ENCODE data around the gene BMP7. TPM values are rescaled to one million over a fixed set of nuclear protein-coding genes. Genes with fewer than 3 reads are reported as not detected.

The BMP7 gene
- total and polyA plus RNA-seq, 2 donors (not counting 3 experiments of a cell fraction or from before 2014, with no cell fraction given), result not detected

DNA sequence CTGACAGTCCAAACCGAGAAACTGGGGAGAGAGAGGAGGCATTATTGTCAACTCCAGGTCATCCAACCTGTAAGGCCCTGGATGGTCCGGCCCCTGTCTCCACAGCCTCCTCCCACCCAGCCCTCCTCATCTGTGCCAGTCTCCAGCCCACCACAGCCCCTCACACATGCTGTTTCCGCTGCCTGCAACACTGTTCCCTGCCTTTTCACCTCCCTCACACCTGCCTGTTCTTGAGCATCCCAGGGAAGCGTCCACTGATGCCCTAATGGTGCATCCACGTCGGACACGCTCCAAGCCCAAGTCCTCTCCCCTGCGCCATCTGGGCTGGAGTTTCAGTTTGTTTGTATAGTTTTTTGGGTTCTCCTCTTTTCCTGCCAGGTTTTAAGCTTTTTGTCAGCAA lies 52.0 kb downstream of the BMP7 start:
- H3K9me1 ChIP-seq (replicated peaks; ENCODE audit: control insufficient read depth, extremely low read depth, insufficient read depth, low read length), result no peaks in the 10 kb centered on the region
- no TSS peak for BruUV-seq (replicated peaks)
- H3K9me3 ChIP-seq (replicated peaks; ENCODE audit: control insufficient read depth, insufficient read depth, low read length), result no peaks in the 10 kb centered on the region
- no peaks in the 10 kb centered on the region for H3K4me1 ChIP-seq (ENCODE audit: control insufficient read depth, extremely low read depth, insufficient read depth, low read length)
- H4K20me1 ChIP-seq (replicated peaks; ENCODE audit: control insufficient read depth, extremely low read depth, insufficient read depth, low read length), result no peaks in the 10 kb centered on the region
- H3K9ac ChIP-seq (replicated peaks; ENCODE audit: extremely low read depth, insufficient read depth, low read length), result no peak overlapping the region
- ChIA-PET CTCF (no interaction called here), POLR2A (no interaction called here)
- H3K4me2 ChIP-seq (ENCODE audit: insufficient read depth, low read length), result no peak overlapping the region
- no peak overlapping the region for H3K27ac ChIP-seq (ENCODE audit: insufficient read depth, low read depth, low read length)
- TF ChIP-seq POLR2A (IDR thresholded peaks at IDR 0.05; ENCODE audit: low read depth, low read length) (no peak), FOS (IDR thresholded peaks at IDR 0.05; ENCODE audit: borderline replicate concordance, insufficient read depth, low read length) (no peak), POLR2AphosphoS5 (IDR thresholded peaks at IDR 0.05; ENCODE audit: insufficient read depth, low read depth, low read length) (no peak), JUN (IDR thresholded peaks at IDR 0.05; ENCODE audit: borderline replicate concordance, insufficient read depth, insufficient read length, low read depth) (no peak), MYC (IDR thresholded peaks at IDR 0.05; ENCODE audit: low read depth, low read length) (no peak), EZH2 (IDR thresholded peaks at IDR 0.05; ENCODE audit: borderline replicate concordance, low read depth, low read length, severe bottlenecking) (no peak), GATA2 (IDR thresholded peaks at IDR 0.05; ENCODE audit: insufficient read depth, insufficient read length, low read depth, low read length) (no peak)
- TF ChIP-seq, protein P1, sequence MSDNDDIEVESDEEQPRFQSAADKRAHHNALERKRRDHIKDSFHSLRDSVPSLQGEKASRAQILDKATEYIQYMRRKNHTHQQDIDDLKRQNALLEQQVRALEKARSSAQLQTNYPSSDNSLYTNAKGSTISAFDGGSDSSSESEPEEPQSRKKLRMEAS (IDR thresholded peaks at IDR 0.05; ENCODE audit: insufficient read depth, insufficient read length), result no peak
- TF ChIP-seq, protein P2, sequence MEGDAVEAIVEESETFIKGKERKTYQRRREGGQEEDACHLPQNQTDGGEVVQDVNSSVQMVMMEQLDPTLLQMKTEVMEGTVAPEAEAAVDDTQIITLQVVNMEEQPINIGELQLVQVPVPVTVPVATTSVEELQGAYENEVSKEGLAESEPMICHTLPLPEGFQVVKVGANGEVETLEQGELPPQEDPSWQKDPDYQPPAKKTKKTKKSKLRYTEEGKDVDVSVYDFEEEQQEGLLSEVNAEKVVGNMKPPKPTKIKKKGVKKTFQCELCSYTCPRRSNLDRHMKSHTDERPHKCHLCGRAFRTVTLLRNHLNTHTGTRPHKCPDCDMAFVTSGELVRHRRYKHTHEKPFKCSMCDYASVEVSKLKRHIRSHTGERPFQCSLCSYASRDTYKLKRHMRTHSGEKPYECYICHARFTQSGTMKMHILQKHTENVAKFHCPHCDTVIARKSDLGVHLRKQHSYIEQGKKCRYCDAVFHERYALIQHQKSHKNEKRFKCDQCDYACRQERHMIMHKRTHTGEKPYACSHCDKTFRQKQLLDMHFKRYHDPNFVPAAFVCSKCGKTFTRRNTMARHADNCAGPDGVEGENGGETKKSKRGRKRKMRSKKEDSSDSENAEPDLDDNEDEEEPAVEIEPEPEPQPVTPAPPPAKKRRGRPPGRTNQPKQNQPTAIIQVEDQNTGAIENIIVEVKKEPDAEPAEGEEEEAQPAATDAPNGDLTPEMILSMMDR (IDR thresholded peaks at IDR 0.05; ENCODE audit: extremely low read depth in 1 of 2, insufficient read depth in 1 of 2, low read depth in 1 of 2, low read length in 2 of 2), result no peak
- no peaks in the 10 kb centered on the region for H3K27me3 ChIP-seq (ENCODE audit: control insufficient read depth in 2 of 2, insufficient read depth in 2 of 2, low read length in 2 of 2)
- no peak for FAIRE-seq
- no peak overlapping the region for H2AFZ ChIP-seq (ENCODE audit: low read depth, low read length)
- H3K36me3 ChIP-seq (ENCODE audit: control insufficient read depth in 2 of 2, extremely low read depth in 1 of 2, insufficient read depth in 2 of 2, low read length in 2 of 2), result no peaks in the 10 kb centered on the region
- DNase-seq (ENCODE audit: low read depth, low spot score), result no peak
- H3K79me2 ChIP-seq (ENCODE audit: control insufficient read depth, insufficient read depth, low read length), result no peaks in the 10 kb centered on the region
- no peak overlapping the region for H3K4me3 ChIP-seq (replicated peaks in 1 of 3; ENCODE audit: insufficient read depth in 1 of 3, low read depth in 1 of 3, low read length in 3 of 3)
- intact Hi-C loops (cut with micrococcal nuclease) (no loop called here), dilution Hi-C loops (cut with MboI; ENCODE audit: extremely low pct_ligation_motif_present, low sequenced_read_pairs) (no loop called here)

All from endothelial cell of umbilical vein (primary cell).